SH-SY5Y (cell line): ENCODE data around the gene STING1.

Source experiments
- GATA2 ChIP-seq: IDR thresholded peaks from 2 replicates; pipeline ENCODE4 v1.6.1; 2011; ENCODE audit warnings: mild to moderate bottlenecking, low read depth, low read length
- GATA3 ChIP-seq: IDR thresholded peaks from 2 replicates; pipeline ENCODE4 v1.6.1; 2011; ENCODE audit warnings: low read depth, mild to moderate bottlenecking, low read length, moderate library complexity

- TF ChIP-seq GATA2 (no peak), GATA3 (no peak)
Observed at GRCh38 chr5:139451176-139451575, 31.4 kb downstream of the STING1 start.
